Esophagus squamous epithelium (tissue), 5 donors: ENCODE data around the gene RAPGEFL1. TPM values are rescaled to one million over a fixed set of nuclear protein-coding genes. Genes with fewer than 3 reads are reported as not detected.
"Not testable (repeated sequence)": the region's sequence is repeated elsewhere in the genome, so short reads cannot be mapped to it uniquely, and the experiment has no call there.

Source experiments
- DNase-seq: peaks from one replicate; lab custom pipeline; 2025; lab: John Stamatoyannopoulos, UW
- H3K27ac ChIP-seq, 4 donors: fragments of 200-600 bp; sonication (generic); one replicate each; pipeline ENCODE4 v1.5.1; 2016 to 2019; ENCODE audit warnings: mild to moderate bottlenecking in 1 of 4
- H3K27me3 ChIP-seq, 4 donors: fragments of 200-600 bp; sonication (generic); 1 replicate in 3 of 4; 2 replicates in 1 of 4; pipeline versions ENCODE4 v1.5.1 to v1.6.0; 2017 to 2021; ENCODE audit warnings: antibody characterized with exemption in 1 of 4
- H3K36me3 ChIP-seq, 3 donors: fragments of 200-600 bp; sonication (generic); one replicate each; pipeline ENCODE4 v1.5.1; 2016 to 2019
- H3K4me1 ChIP-seq, 3 donors: fragments of 200-600 bp; sonication (generic); one replicate each; pipeline ENCODE4 v1.5.1; 2017 to 2019
- H3K4me3 ChIP-seq, 4 donors: fragments of 200-600 bp; sonication (generic); 1 replicate in 3 of 4; 2 replicates in 1 of 4; pipeline ENCODE4 v1.5.1; 2016 to 2019; ENCODE audit warnings: mild to moderate bottlenecking in 2 of 4, moderate library complexity in 1 of 4
- H3K9me3 ChIP-seq, 3 donors: fragments of 200-600 bp; sonication (generic); one replicate each; pipeline ENCODE4 v1.5.1; 2016 to 2019
- CTCF ChIP-seq, 6 experiments: fragments of 450-650 bp in 4 of 6; fragments of 200-600 bp in 2 of 6; sonication (generic) in 2 of 6; IDR thresholded peaks; one replicate each; pipeline ENCODE4 v1.5.1; 2016 to 2019; ENCODE audit warnings: antibody characterized with exemption in 6 of 6, mild to moderate bottlenecking in 4 of 6, moderate library complexity in 4 of 6
- POLR2A ChIP-seq, 4 donors: fragments of 450-650 bp; IDR thresholded peaks; one replicate each; pipeline ENCODE4 v1.6.1; 2017; ENCODE audit warnings: antibody characterized with exemption in 4 of 4, mild to moderate bottlenecking in 4 of 4, moderate library complexity in 3 of 4
- WGBS, 2 donors: methylation state at CpG; one replicate each; pipeline ENCODE4 v1.1.5; 2018; 5-methylcytosine and 5-hydroxymethylcytosine counted together
- intact Hi-C: fragments of 100-400 bp; cut with DNase I; formaldehyde crosslinking; loops from one replicate; pipeline ENCODE4 v1.15.0; 2022
- total RNA-seq, 4 donors: library from RNA; depleted of rRNA; stranded (reverse); fragments of >200 nt; gene quantifications; one replicate each; pipeline ENCODE4 v1.1.0, GENCODE V29; 2016
- donor health status: DM: yes; HTN: yes; CAD: no.

The RAPGEFL1 gene
- total RNA-seq, 4 donors from 2014 or later, result 70.1 to 182 (median 144) TPM

- intact Hi-C loops, result no loop called here
- Histone ChIP-seq H3K4me1 (peaks cover 9 to 40% (median 15%) of the 10 kb centered on the region in 3 donors), H3K27me3 (no peaks in the 10 kb centered on the region), H3K27ac (peak within 1 kb of the TSS; percentile 96 to 98 (median 96)), H3K36me3 (no peaks in the 10 kb centered on the region), H3K9me3 (no peaks in the 10 kb centered on the region), H3K4me3 (peak within 1 kb of the TSS; percentile 69 to 88 (median 81))
- DNase-seq, result peak; percentile 80
- TF ChIP-seq POLR2A (IDR thresholded peaks at IDR 0.05), result peak in 3 of 4 donors; percentile 23 to 79 (median 48)
- TF ChIP-seq CTCF (IDR thresholded peaks at IDR 0.05), result peak; percentile 66 to 95 (median 93)
- 2 to 3% methylated on average over 19 to 20 of the region's 59 CpGs for WGBS, 2 donors
These were observed 41.7 kb downstream of the RAPGEFL1 start, which contains the start of gene WIPF2 for GRCh38 chr17:40218740-40219593. TSS of gene WIPF2 (plus strand) at chr17:40219304. CDS start at chr17:40256460, 37,156 bp downstream.

GRCh38 chr17:40219594-40220338 is 42.5 kb downstream of the RAPGEFL1 start:
- Histone ChIP-seq H3K27me3 (no peaks in the 10 kb centered on the region), H3K36me3 (no peaks in the 10 kb centered on the region), H3K27ac (peak overlapping the region; percentile 96 to 98 (median 96)), H3K4me1 (peaks cover 14 to 48% (median 21%) of the 10 kb centered on the region in 3 donors), H3K9me3 (no peaks in the 10 kb centered on the region), H3K4me3 (peak overlapping the region; percentile 69 to 88 (median 81))
- intact Hi-C loops, result no loop called here
- TF ChIP-seq POLR2A (IDR thresholded peaks at IDR 0.05) (no peak), CTCF (IDR thresholded peaks at IDR 0.05) (no peak)
- WGBS, 2 donors, result 1 to 3% methylated on average over 22 to 24 of the region's 24 CpGs
- DNase-seq, result no peak

DNA sequence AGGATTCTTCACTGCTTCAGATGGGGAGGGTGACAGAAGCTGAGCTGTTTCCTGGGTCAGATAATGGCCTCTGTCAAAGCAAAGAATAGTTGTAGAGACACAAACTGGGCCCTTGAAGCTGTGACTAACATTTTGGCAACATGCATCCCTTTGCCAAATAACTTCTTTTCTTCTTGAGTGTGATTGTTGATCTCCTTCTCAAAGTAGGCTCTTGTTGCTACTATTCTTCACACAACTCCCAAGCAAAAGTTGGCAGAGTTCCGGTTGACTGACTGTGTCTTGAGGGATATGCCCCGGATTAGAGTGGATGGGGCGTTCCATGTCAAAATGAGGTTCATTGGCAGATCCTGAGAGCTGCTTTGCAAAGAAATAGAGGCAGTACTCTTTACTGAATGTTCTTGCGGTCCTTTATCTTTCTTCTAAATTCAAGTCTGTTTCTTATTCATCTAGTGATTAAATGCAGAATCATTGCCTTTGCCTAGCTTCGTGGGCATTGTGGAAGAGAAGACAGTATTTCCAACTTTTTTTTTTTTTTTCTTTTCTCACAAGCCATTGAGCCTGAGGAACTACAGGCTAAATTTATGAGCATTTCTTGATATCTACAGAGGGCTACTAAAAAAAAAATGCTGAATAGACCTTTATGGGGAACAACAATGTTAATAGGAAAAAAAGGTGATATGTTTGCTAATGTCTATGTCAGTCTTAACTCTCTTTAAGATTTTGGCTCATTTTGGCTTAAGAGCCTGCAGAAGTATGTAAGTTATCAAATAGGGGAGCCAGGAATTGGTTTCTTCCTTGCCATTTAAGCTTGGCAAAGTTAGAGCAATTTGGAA is 47.7 kb downstream of the RAPGEFL1 start:
- intact Hi-C loops, result no loop called here

DNA sequence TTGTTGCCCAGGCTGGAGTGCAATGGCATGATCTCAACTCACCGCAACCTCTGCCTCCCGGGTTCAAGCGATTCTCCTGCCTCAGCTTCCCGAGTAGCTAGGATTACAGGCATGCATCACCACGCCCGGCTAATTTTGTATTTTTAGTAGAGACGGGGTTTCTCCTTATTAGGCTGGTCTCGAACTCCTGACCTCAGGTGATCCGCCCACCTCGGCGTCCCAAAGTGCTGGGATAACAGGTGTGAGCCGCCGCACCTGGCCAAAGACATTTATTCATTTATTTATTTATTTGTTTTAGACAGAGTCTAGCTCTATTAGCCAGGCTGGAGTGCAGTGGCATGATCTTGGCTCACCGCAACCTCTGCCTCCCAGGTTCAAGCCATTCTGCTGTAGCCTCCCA is 51.9 kb downstream of the RAPGEFL1 start:
- H3K36me3 ChIP-seq, result peaks cover 0 to 51% (median 0%) of the 10 kb centered on the region in 3 donors
- H3K27ac ChIP-seq, H3K4me3 ChIP-seq, H3K9me3 ChIP-seq, intact Hi-C loops, DNase-seq, H3K27me3 ChIP-seq: not testable (repeated sequence)
- 96 to 97% methylated on average over 9 to 14 of the region's 14 CpGs for WGBS, 2 donors
- H3K4me1 ChIP-seq, result peaks cover 17 to 42% (median 18%) of the 10 kb centered on the region in 3 donors

More for the DNA sequence above, 47.7 kb downstream of the RAPGEFL1 start:
- H3K27me3 ChIP-seq, result no peaks in the 10 kb centered on the region
- TF ChIP-seq CTCF (IDR thresholded peaks at IDR 0.05), result no peak
- TF ChIP-seq POLR2A (IDR thresholded peaks at IDR 0.05), result no peak
- 18 to 25% methylated on average over 5 of the region's 5 CpGs for WGBS, 2 donors
- H3K36me3 ChIP-seq, result peaks cover 0 to 28% (median 0%) of the 10 kb centered on the region in 3 donors
- H3K9me3 ChIP-seq, result no peaks in the 10 kb centered on the region
- H3K27ac ChIP-seq, result peak overlapping the region; percentile 75 to 90 (median 83)
- H3K4me1 ChIP-seq, result peaks cover 26 to 68% (median 33%) of the 10 kb centered on the region in 3 donors
- H3K4me3 ChIP-seq, result peak overlapping the region; percentile 1 to 33 (median 15)
- DNase-seq, result no peak

GRCh38 chr17:40230670-40231069 is 53.4 kb downstream of the RAPGEFL1 start:
- Histone ChIP-seq H3K27me3 (no peaks in the 10 kb centered on the region), H3K36me3 (peaks cover 0 to 63% (median 0%) of the 10 kb centered on the region in 3 donors), H3K4me1 (peaks cover 3 to 40% (median 6%) of the 10 kb centered on the region in 3 donors), H3K9me3 (no peaks in the 10 kb centered on the region), H3K27ac (no peak overlapping the region), H3K4me3 (no peak overlapping the region)
- TF ChIP-seq POLR2A (IDR thresholded peaks at IDR 0.05) (no peak), CTCF (IDR thresholded peaks at IDR 0.05) (no peak)
- DNase-seq, result no peak
- 89 to 91% methylated on average over 3 of the region's 3 CpGs for WGBS, 2 donors
- intact Hi-C loops, result no loop called here

DNA sequence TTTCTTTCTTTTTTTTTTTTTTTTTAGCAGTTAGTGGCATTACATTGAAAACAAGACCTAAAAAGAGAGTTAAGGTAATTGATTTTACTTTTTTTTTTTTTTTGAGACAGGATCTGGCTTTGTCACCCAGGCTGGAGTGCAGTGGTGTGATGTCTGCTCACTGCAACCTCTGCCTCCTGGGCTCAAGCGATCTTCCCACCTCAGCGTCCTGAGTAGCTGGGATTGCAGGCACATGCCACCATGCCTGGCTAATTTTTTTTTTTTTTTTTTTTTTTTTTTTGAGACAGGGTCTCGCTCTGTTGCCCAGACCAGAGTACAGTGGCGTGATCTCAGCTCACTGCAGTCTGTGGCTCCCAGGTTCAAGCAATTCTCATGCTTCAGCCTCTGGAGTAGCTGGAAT is 54.7 kb downstream of the RAPGEFL1 start:
- WGBS, 2 donors, result 95 to 97% methylated on average over 2 to 3 of the region's 4 CpGs
- H3K27me3 ChIP-seq, H3K4me3 ChIP-seq, DNase-seq, H3K27ac ChIP-seq, intact Hi-C loops, H3K9me3 ChIP-seq: not testable (repeated sequence)
- H3K36me3 ChIP-seq, result peaks cover 0 to 70% (median 0%) of the 10 kb centered on the region in 3 donors
- peaks cover 0 to 35% (median 3%) of the 10 kb centered on the region in 3 donors for H3K4me1 ChIP-seq
